Duodenal mucosa (tissue), 2 donors: Measurements from ENCODE around the gene DMXL1.

Experiments used
- H3K27ac ChIP-seq: one replicate; pipeline ENCODE4 v1.7.0; 2013; ENCODE audit warnings: low read depth, low read length
- H3K27me3 ChIP-seq, 2 donors: one replicate each; pipeline ENCODE4 v1.7.0; 2013; ENCODE audit warnings: low read length in 2 of 2, control low read depth in 1 of 2; ENCODE audit not compliant: insufficient read depth in 2 of 2, control insufficient read depth in 1 of 2
- H3K36me3 ChIP-seq, 2 donors: one replicate each; pipeline ENCODE4 v1.7.0; 2013; ENCODE audit warnings: low read length in 2 of 2, control low read depth in 1 of 2; ENCODE audit not compliant: insufficient read depth in 2 of 2, control insufficient read depth in 1 of 2
- H3K4me1 ChIP-seq, 2 donors: one replicate each; pipeline ENCODE4 v1.7.0; 2013; ENCODE audit warnings: low read length in 2 of 2, control low read depth in 1 of 2; ENCODE audit not compliant: insufficient read depth in 2 of 2, control insufficient read depth in 1 of 2
- H3K4me3 ChIP-seq, 2 donors: one replicate each; pipeline ENCODE4 v1.7.0; 2013; ENCODE audit warnings: low read length in 2 of 2, low read depth in 1 of 2
- H3K9ac ChIP-seq, 2 donors: one replicate each; pipeline ENCODE4 v1.7.0; 2013; ENCODE audit warnings: low read length in 2 of 2, low read depth in 1 of 2
- H3K9me3 ChIP-seq, 2 donors: one replicate each; pipeline ENCODE4 v1.7.0; 2013; ENCODE audit warnings: low read length in 2 of 2, control low read depth in 1 of 2; ENCODE audit not compliant: control insufficient read depth in 1 of 2

The DMXL1 gene

GRCh38 chr5:119033135-119033534, 37.8 kb upstream of the DMXL1 start:
- Histone ChIP-seq H3K9me3 (no peaks in the 10 kb centered on the region), H3K27ac (no peak overlapping the region), H3K4me1 (peaks cover 0 to 6% of the 10 kb centered on the region in 2 donors)

GRCh38 chr5:119036101-119036762, 34.7 kb upstream of the DMXL1 start:
- Histone ChIP-seq H3K9me3 (no peaks in the 10 kb centered on the region), H3K36me3 (no peaks in the 10 kb centered on the region), H3K4me3 (no peak overlapping the region), H3K4me1 (peaks cover 0 to 6% of the 10 kb centered on the region in 2 donors), H3K27me3 (no peaks in the 10 kb centered on the region), H3K27ac (no peak overlapping the region), H3K9ac (no peak overlapping the region)

More at GRCh38 chr5:119033135-119033534, 37.8 kb upstream of the DMXL1 start:
- H3K36me3 ChIP-seq, result no peaks in the 10 kb centered on the region
- no peaks in the 10 kb centered on the region for H3K27me3 ChIP-seq
- H3K4me3 ChIP-seq, result no peak overlapping the region
- no peak overlapping the region for H3K9ac ChIP-seq

- peaks cover 0 to 6% of the 10 kb centered on the region in 2 donors for H3K4me1 ChIP-seq
- no peak overlapping the region for H3K4me3 ChIP-seq
Observed at GRCh38 chr5:119037496-119038215, 33.2 kb upstream of the DMXL1 start.

GRCh38 chr5:119048246-119048645, 22.6 kb upstream of the DMXL1 start:
- H3K9me3 ChIP-seq, result no peaks in the 10 kb centered on the region
- H3K4me1 ChIP-seq, result peaks cover 0 to 3% of the 10 kb centered on the region in 2 donors
- no peaks in the 10 kb centered on the region for H3K36me3 ChIP-seq
- H3K9ac ChIP-seq, result no peak overlapping the region
- H3K27ac ChIP-seq, result no peak overlapping the region
- no peaks in the 10 kb centered on the region for H3K27me3 ChIP-seq
- no peak overlapping the region for H3K4me3 ChIP-seq

More at GRCh38 chr5:119037496-119038215, 33.2 kb upstream of the DMXL1 start:
- Histone ChIP-seq H3K9ac (no peak overlapping the region), H3K27ac (no peak overlapping the region), H3K36me3 (no peaks in the 10 kb centered on the region), H3K27me3 (no peaks in the 10 kb centered on the region), H3K9me3 (no peaks in the 10 kb centered on the region)

- Histone ChIP-seq H3K4me1 (peaks cover 0 to 3% of the 10 kb centered on the region in 2 donors), H3K9me3 (no peaks in the 10 kb centered on the region), H3K27ac (no peak overlapping the region), H3K9ac (no peak overlapping the region), H3K27me3 (no peaks in the 10 kb centered on the region), H3K4me3 (no peak overlapping the region), H3K36me3 (no peaks in the 10 kb centered on the region)
Observed at GRCh38 chr5:119049824-119050449, 20.9 kb upstream of the DMXL1 start.

- peaks cover 0 to 3% of the 10 kb centered on the region in 2 donors for H3K4me1 ChIP-seq
- no peaks in the 10 kb centered on the region for H3K27me3 ChIP-seq
- H3K9me3 ChIP-seq, result no peaks in the 10 kb centered on the region
- H3K9ac ChIP-seq, result no peak overlapping the region
- no peaks in the 10 kb centered on the region for H3K36me3 ChIP-seq
- no peak overlapping the region for H3K4me3 ChIP-seq
- H3K27ac ChIP-seq, result no peak overlapping the region
Observed at GRCh38 chr5:119054101-119054500, 16.8 kb upstream of the DMXL1 start.

GRCh38 chr5:119055294-119055693, 15.6 kb upstream of the DMXL1 start:
- Histone ChIP-seq H3K4me1 (no peaks in the 10 kb centered on the region), H3K9ac (no peak overlapping the region), H3K36me3 (no peaks in the 10 kb centered on the region), H3K27ac (no peak overlapping the region), H3K4me3 (no peak overlapping the region), H3K9me3 (no peaks in the 10 kb centered on the region), H3K27me3 (no peaks in the 10 kb centered on the region)

- Histone ChIP-seq H3K9ac (no peak overlapping the region), H3K4me3 (no peak overlapping the region), H3K27ac (no peak overlapping the region), H3K27me3 (no peaks in the 10 kb centered on the region), H3K36me3 (no peaks in the 10 kb centered on the region), H3K9me3 (no peaks in the 10 kb centered on the region), H3K4me1 (peaks cover 6 to 8% of the 10 kb centered on the region in 2 donors)
Observed at GRCh38 chr5:119058979-119059529, 11.8 kb upstream of the DMXL1 start.

GRCh38 chr5:119059740-119060255, 11.1 kb upstream of the DMXL1 start:
- Histone ChIP-seq H3K9me3 (no peaks in the 10 kb centered on the region), H3K36me3 (no peaks in the 10 kb centered on the region), H3K27ac (no peak overlapping the region), H3K27me3 (no peaks in the 10 kb centered on the region), H3K4me3 (no peak overlapping the region), H3K9ac (no peak overlapping the region), H3K4me1 (peaks cover 6 to 12% of the 10 kb centered on the region in 2 donors)
